ENCODE results near the gene OPA1.

OPA1 gene

GRCh38 chr3:193712938-193713337, 119.9 kb downstream of the OPA1 start:
- no peak for DNase-seq

DNA sequence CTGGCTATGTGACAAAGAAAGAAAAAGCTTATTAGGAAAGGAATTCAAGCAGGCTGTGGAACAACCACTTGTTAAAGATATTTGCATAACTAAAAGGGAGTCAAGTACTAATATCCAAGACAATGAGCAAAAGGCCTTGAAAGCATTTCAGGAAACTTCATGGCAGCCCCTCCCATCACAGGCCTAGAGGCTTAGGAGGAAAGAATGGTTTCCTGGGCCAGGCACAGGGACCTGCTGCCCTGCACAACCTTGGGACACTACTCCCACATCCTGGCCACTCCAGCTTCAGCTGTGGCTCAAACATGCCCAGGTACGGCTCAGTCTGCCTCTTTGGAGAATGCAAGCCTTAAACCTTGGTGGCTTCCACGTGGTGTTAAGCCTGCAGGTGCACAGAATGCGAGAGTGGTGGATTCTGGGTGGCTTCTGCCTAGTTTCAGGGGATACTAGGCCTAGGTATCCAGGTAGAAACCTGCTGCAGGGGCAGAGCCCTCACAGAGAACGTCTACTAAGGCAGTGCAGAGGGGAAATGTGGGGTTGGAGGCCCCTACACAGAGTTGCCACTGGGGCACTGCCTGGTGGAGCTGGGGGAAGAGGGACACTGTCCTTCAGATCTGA, 121.6 kb downstream of the OPA1 start:
- no peak for DNase-seq

- no peak for DNase-seq
Measured at GRCh38 chr3:193716150-193716549, 123.1 kb downstream of the OPA1 start.

GRCh38 chr3:193719735-193720134, 126.7 kb downstream of the OPA1 start:
- DNase-seq = no peak

- DNase-seq = no peak
Measured at GRCh38 chr3:193720169-193720568, 127.2 kb downstream of the OPA1 start.

DNA sequence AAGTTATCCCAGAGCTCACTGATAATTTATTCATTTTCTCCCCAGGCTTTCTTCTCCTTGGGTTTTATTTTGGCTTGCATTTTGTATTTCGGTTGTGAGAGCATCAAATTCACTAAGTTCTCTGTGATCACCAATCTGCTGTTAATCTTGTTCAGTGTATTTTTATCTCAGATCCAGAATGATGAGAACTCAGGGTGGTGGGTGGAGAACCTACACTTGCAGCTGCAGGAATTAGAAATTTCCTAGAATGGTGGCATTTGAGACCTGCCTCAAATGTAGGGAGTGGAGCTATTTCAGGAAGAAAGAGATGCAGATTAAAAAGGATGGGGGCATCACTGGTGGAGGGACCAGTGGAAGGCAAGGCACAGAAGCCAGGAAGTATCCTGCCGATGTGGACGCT, 129.6 kb downstream of the OPA1 start:
- DNase-seq = no peak

- no peak for DNase-seq
Measured at GRCh38 chr3:193727089-193727488, 134.1 kb downstream of the OPA1 start.

DNA sequence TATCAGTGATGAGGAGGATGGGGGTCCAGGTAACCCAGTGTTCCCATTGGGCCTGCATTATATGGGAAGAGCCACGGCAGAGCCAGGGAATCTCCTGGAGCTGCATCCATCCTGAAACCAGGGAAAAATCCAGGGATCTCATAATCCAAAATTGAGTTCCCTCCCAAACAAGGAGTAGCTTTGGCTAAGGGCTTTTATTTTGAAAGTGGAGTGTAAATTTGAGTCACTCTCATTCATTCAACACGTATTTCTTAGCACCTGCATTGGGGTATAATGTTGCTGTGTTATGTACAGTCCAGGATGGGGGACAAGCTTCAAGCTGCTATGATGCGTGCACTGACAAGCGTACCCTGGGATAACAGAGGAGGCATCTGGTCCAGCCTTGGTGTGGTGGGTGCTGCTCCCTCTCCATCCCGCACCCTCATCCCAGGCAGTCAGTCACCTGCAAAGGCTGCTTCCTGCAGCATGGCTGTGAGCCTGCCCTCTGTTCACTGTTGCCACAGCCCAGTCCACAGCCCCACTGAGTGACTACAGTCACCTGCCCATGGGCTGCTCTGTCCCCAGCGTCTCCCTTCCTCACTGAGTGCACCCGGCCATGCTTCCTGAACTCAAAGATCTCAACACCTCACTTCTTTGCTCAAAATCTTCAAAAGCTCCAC, 135.6 kb downstream of the OPA1 start:
- DNase-seq = no peak

GRCh38 chr3:193729088-193729465, 136.1 kb downstream of the OPA1 start:
- DNase-seq = no peak

DNA sequence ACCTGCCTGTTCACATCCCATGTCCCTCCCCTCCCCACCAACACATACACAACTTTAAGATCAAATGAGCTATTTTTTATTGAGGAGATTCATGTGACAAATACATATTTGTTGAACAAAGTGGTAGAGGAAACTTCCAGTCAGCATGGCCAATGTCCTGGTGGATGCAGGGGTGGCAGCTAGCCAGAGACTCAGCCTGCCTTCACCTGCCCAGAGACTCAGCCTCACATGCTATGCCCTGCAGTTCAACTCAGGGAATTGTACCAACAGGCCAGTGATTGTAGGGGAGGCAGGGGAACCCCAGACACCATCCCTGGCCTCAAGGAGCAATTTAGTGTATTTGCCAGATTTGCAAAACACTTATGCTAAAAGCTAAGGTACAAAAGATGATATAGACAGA, 136.6 kb downstream of the OPA1 start:
- DNase-seq = no peak

DNA sequence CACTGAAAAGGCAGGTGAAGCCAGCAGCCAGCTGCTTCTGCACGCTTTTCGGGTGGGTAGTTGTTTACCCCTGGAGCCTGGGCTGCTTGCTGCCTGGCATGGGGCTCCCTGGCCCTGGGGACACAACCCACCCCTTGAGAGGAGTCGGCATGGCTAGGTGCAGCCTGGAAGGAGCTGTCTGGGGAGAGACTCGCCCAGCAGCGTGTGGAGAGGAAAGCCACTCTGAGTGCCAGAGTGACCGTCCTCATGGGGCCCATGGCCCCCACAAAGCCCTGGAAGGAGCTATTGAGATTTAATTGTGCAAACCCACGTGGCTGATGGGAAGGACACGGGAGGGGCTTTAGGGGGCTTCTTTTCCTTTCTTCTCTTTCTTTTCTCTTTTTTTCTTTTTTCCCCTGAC, 137.5 kb downstream of the OPA1 start:
- DNase-seq = no peak

GRCh38 chr3:193730976-193731375, 138.0 kb downstream of the OPA1 start:
- DNase-seq = no peak

DNA sequence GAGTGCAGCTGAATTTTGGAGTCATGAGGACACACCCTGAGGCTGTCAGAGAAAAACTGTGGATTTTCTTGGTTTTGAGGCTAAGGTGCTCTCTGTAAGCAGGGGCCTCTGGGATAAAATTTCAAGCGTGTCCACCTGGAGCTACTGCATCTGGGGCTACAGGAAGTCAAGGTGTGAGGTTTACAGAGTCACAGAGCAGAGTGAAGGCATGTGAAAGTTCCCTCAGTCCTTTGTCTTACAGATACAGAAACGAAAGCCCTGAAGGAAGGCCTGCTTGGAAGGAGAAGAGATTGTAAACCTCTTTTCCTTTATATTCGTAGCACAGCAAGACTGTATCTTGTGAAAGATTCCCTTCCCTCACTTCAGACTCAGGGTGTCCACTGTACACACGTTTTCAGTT, 138.6 kb downstream of the OPA1 start:
- no peak for DNase-seq

- no peak for DNase-seq
Measured at GRCh38 chr3:193732391-193732790, 139.4 kb downstream of the OPA1 start.

DNA sequence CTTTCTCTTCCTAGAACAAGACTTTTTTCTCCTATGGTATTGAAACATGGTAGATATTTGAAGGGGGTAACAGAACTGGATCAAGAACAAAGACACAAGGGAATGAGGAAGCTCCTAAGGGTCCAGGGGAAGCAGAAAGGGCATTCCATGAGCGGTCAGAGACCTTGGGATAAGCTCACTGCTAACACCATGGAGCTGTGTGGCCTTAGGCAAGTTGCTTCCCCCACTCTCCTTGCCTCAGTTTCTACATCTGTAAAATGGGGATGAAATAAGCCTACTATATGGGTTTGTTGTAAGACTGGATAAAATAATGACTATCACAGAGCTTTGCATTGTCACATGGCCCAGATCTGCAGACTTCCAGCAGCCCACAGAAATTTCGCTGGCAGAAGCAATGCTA, 139.8 kb downstream of the OPA1 start:
- DNase-seq = no peak

DNA sequence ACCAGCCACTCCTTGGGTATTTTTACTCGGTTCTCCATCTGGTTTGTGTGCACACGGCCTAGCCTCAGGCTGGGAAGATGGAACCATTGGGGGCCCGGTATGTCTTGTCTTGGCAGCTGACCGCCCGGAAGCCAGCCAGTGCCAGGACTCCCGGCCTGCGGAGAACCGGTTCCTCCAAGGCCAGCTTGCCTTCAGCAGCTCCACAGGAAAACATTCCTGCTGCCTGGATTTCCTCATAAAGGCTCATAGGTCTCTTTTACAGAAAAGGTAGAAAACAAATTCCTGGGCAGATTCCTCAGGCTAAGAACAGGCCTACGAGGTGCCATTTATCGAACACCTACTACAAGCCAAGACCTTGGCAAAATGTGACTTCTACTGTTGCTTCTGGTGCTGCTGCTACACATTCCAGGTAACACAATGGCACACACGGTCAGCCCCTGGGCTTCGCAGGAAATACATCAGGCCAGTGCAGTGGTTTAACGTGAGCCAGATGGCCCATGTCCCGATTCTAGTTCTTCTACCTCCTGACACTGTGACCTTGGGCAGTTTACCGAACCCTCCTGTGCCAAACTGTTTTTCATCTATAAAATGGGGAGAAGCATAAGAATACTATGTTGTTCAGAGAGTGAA, 141.8 kb downstream of the OPA1 start:
- DNase-seq = no peak

DNA sequence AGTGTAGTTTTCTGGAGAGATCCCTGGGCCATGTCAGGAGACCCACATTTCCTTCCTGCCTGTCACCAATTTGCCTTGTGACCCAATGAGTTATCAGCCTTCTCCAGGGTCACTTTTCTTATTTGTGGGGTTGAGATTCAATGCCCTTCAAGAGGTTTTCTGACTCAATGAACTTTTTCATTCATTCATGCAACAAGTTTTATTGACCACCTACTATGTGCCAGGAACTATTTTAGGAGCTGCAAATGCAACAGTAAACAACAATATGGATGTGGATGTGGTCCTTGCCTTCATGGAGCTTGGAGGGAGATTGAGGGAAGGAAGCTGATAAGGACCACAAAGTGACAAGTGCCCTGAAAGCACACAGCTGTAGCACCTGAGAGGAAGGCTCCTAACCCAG, 142.8 kb downstream of the OPA1 start:
- no peak for DNase-seq

GRCh38 chr3:193736616-193737015, 143.6 kb downstream of the OPA1 start:
- no peak for DNase-seq

DNA sequence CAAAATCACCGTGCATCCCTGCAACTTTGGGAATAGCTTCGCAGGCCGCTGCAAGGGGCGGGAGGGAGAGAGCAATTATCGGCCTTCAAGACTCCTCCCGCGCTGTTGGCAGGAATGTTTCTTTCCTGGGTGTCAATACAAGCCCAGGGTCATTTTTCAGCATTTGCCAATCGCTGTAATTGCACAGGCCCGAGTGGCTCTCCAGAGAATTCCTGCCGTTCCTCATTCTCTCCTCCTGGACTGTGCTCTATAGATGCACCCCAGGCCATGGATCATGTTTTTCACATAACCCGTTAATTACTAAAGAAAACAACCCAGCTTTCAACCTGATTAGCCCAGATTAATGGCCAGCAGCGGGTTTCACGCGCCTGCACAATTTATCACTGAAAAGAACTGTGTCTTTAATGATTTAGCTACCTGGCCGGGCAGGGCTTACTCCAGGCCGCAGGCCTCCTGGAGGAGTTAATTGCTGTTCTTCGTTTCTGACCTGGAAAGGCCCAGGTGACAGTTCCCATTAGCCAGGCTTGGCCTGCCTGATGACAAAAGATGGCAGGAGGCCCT, 144.3 kb downstream of the OPA1 start:
- DNase-seq = no peak

DNA sequence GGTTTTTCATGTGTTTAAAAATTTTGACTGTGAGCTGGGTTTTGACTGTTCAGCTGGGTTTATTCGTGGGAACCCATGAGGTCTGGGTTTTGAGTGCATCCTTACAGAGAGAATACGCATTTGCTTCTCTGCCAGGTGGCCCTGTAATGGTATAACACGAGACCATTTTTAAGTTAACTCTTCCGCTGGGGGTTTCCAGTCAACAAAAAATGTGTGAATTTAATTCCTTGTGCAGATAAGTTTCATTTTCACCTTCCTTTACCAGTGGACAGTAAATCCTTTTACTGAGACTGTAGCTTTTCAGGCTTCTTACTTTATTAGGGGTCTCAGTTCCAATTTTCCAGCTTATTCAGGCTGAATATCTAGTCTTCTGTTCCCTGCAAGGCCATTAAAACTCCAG, 149.6 kb downstream of the OPA1 start:
- DNase-seq = no peak

DNA sequence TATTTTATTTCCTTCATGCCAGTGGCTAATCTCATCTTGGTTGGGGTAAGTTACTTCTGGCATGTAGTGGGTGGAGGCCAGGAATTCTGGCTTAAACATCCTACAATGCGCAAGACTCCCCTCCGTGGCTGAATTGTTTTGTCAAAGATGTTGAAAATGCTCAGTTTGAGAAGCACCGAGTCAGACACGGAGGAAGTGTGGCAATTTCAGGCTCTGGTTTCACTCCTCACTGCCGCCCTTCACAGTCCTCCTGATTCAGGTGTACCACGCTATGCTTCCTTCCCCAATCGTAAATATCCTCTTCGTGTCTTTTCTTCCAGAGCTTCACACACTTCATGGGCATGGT, 150.7 kb downstream of the OPA1 start:
- no peak for DNase-seq

DNA sequence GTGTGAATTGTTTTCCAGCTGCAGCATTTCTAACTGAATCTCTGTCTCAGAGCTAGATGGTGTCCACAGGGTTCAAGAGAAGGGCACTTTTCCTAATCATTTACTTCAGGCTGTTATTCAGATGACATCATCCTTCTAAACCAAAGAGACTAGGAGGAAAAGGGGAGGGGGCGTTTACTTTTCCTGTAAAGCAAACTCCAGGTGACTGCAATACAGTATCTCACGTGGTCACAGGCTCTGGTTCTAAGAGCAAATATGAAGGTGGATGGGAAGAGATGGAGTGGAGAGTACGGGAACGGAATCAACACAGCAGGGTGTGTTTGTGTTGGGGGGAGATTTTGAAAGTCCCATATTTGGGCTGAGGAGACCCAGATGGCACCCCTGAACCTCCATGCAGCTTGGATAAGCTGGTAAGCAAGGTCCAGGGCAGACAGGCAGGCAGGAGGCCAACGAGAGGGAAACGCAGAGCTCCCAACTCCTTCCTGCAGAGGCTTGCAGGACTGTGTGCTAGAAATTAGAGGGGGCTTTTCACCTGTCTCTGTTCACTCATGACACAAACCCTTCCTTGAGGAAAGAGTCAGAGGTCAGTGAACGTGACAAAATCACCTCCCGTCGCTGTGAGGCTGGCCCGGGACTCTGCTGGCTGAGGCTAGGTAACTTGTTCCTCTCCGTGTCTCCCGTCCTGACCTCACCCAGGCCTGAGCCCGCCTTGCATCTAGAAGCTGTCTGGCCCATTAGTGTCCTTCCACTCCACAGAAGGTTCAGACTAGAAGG, 151.2 kb downstream of the OPA1 start:
- no peak for DNase-seq

- DNase-seq = no peak
Measured at GRCh38 chr3:193744822-193745684, 152.0 kb downstream of the OPA1 start.

Measured in activated CD8-positive, alpha-beta memory T cell treated with anti-CD3 and anti-CD28 coated beads, Interleukin-2, amount 50 U/mL, for 48 hours (primary cell).